ENCODE results near the gene BTNL9.
A peak's percentile ranks its signal among the peaks of the same experiment; 100 is the strongest.
"Not testable (repeated sequence)": the region's sequence is repeated elsewhere in the genome, so short reads cannot be mapped to it uniquely, and the experiment has no call there.

BTNL9 gene

DNA sequence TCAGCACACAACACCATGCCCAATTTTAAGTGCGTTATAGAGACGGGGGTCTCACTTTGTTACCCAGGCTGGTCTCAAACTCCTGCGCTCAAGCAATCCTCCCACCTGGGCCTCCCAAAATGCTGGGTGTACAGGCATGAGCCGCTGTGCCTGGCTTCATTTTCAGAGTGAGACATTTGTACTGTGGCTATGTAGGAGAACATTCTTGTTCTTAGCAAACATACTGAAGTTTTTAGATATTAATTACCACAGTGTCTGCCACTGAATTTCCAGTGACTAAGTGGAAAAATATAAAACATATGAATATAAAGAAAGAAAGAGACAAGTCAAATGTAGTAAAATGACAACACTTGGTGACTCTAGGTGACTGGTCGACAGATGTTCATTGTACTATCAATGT is 20.9 kb downstream of the BTNL9 start:
- DNase-seq (ENCODE audit: low read depth, low spot score), result no peak

DNA sequence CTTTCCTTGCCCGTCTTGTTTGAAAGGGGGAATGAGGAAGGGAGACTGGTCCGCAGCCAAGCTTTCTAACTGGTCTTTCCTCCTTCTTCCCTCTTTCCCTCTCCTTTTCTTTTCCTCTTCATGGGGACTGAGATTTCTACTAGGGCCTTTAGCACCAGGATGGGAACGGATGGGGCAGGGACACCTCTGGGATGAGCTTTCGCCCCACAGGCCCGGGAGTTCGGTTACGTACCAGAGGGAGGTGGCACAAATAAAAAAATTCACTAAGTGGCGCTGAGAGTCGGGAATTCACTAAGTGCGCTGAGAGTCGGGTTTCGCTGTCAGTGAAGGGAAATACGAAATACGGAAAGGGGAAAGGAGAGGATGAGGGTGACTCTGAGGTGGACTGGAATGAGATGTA is 21.6 kb downstream of the BTNL9 start:
- no peak for DNase-seq (ENCODE audit: low read depth, low spot score)

DNA sequence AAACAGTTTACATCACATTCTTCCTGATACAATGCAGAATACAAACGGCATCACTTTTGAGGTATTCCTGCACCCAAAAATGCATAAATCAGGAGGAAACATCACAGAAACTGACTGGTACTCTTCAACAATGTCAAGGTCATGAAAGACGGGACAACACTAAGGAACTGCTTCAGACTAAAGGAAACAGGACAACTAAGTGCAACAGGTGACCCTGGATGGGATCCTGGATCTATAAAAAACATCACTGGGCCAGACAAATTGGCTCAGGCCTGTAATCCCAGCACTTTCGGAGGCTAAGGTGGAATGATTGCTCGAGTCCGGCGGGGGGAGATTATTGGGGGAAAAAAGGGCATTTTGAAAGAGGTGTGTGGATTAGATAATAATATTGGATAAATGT is 22.6 kb downstream of the BTNL9 start:
- no peak for DNase-seq (ENCODE audit: low read depth, low spot score)

DNA sequence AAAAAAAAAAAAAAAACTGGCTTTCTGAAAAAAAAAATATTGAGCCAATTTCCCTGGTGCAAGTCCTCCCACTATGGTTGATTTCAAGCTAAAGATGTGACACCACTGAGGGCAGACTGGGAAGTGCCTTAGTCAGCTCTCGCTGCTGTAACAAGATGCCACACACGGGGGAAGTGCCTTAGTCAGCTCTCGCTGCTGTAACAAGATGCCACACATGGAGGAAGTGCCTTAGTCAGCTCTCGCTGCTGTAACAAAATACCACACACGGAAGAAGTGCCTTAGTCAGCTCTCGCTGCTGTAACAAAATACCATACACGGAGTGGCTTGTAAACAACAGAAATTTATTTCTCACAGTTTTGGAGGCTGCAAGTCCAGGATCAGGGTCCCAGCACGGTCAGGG is 23.4 kb downstream of the BTNL9 start:
- DNase-seq (ENCODE audit: low read depth, low spot score), result no peak

DNA sequence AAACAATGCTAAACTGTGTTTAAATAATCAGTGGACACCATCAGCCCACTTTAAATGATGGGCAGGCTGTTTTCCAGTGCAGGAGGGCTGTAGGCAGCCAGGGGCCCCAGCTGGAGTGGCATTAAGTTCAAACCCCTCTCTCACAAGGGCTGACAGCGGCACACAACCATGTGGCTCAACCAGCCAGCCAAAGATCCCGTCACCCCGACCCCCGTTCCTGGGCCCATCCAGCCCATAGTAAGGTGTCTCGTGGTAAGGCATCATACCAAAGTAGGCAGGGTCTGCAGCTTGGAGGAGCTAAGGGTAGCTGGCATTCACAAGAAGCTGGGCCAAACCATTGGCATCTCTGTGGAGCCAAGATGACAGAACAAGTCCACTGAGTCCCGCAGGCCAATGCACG is 24.9 kb downstream of the BTNL9 start:
- DNase-seq (ENCODE audit: low read depth, low spot score), result no peak

DNA sequence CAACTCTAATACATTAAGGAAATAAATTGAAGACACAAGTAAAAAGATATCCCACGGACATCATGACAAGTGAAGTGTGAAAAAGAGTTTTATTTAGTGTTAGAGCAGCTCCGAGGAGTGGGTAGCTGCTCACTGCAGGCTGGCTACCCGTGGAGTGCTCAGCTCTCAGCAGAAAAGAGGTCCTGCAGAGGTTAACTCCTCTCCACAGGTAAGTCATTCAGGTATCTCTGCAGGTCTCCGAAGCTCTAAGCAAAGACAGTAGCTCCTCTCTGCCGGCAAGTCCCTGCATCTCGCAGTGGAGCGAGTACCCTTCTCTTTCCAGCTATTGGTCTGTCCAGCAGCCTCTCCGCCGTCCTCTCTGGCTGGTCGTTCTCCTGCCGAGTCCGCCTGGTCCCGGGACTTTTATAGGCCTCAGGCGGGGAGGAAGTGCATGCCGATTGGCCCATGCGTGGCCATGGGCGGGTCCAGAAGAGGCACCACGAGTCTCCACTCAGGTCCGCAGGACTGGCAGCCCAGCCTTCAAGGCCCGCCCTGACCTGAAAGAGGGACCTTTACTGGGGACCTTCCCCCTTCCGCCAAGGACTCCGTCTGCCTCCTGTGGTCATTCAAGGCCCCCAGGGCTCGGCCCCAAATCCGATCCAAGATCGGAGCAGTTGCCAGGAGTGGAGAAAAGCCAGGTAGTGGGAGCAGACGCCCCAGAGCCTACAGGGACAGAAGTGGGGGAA is 29.9 kb downstream of the BTNL9 start:
- peak; percentile 23 for DNase-seq (ENCODE audit: low read depth, low spot score)

DNA sequence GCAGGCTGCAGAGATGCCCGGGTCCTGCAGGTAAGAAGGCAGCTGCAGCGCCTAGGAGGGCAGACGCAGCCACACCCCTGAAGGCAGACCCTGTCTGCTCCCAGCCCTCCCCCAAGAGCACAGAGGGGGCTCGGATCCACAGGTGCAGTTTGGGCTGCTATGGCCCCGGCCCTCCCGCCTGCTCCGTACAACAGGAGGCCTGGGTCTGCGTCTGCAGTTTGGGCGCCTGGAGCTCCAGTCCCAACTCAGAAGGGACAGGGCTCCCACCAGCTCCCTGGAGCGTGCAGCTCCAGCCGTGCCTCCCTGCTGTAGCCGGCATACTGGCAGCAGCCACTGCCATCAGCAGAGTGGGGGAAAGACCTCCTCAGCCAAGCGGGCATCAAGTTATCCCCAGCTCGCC is 30.5 kb downstream of the BTNL9 start:
- no peak for DNase-seq (ENCODE audit: low read depth, low spot score)

DNA sequence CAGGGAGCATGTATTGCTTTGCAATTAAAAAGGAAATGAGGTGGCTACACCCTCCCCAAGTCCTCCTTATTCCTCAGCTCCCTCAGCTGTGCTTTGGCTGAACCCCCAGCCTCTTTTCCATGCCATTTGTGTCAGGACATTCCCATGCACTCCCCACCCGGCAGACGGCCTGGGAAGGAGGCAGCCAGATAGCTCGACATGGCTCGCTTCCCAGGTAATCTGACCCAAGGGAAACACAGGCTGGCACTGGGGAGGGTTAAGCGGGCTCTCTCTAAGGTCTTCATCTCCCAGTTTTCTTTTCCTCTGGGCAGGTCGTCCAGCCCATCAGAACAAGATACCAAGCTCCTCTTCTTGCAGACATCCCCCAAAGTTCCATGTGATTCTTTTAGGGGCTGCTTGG is 31.2 kb downstream of the BTNL9 start:
- no peak for DNase-seq (ENCODE audit: low read depth, low spot score)

DNA sequence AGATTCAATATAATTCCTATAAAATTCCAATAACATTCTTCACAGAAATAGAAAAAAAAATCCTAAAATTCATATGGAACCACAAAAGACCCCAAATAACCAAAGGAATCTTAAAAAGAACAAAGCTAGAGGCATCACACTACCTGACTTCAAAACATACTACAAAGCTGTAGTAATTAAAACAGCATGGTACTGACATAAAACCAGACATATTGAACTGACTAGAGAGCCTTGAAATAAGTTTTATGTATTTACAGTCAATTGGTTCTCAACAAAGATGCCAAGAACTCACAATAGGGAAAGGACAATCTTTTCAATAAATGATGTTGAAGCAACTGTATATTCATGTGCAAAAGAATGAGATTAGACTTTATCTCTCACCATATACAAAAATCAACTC is 36.9 kb downstream of the BTNL9 start:
- no peak for DNase-seq (ENCODE audit: low read depth, low spot score)

DNA sequence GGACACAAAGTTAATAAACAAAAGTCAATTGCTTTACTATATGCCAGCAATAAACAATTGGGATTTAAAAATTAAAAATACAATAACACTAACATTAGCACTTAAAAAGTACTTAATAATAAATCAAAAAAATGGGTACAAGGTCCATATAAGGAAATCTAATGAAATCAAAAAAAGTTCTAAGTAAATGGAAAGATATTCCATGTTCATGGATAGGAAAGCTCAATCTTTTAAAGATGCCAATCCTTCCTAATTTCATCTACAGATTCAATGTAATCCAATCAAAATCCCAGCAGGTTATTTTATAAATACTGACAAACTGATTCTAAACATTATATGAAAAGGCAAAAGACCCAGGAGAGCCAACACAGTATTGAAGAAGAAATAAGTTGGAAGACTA is 41.9 kb downstream of the BTNL9 start:
- no peak for DNase-seq (ENCODE audit: low read depth, low spot score)

DNA sequence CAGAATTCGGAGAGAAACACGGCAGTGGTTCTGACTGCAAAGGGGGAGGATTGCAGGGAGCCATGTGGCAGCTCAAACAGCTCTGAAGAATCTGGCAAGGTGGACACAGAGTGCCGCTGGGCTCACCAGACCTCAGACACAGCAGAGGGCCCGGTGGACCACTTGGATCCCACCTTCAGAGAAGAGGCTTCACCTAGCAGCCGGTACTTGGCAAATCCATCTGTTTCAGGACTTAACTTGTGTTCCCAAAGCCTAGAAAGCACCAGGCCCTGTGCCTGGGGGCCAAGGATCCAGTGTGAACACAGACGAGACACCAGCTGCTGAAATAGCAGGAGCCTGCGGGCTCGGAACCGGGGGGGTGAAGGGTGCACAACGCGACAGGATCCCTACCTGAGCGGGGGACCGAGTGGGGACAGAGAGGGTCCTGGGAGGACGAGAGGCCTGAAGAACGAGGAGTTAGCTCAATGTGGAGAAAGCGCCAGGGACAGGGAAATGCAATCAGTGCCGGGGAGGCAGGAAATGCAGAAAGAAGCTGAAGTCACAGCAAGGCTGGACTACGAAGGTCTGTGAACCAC is 44.6 kb downstream of the BTNL9 start:
- no peak for DNase-seq (ENCODE audit: low read depth, low spot score)

DNA sequence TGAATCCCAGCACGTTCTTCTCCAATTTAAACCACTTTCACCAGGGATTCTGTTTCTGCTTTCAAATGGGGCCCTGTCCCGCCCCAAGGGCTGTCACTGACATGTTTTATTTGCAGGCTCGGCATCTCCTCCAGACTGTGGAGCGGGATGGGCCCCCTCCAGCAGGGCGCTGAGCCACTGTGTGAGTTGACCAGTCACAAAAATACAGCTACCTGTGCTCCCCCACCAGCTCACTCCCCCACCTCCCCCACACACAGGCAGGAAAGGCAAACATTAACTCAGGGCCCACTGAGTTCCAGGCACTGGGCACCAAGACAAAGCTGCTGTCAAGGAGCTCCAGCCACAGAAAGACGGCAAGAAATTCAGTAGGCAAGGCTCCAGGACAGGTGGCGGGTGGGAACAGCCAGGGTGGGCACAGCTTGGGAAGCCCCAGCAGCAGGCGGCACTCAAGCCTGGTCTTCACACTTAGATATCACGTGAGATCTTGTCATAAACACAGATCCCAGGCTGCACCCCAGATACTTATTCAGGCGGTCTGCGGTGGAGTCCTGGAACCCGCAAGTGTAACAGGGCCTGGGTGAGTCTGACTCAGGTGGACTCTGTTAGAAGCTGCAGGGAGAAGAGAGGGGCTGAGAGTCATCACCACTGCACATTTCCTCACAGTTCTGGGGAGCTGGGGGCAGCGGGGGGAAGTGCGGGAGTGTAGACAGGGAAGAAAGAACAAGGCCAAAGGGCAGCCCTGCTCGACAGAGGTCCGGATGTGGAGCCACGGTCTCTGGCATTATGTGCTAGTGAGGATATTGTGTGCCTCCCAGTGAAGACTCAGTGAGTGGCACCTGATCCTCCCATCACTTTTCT is 46.2 kb downstream of the BTNL9 start:
- no peak for DNase-seq (ENCODE audit: low read depth, low spot score)

DNA sequence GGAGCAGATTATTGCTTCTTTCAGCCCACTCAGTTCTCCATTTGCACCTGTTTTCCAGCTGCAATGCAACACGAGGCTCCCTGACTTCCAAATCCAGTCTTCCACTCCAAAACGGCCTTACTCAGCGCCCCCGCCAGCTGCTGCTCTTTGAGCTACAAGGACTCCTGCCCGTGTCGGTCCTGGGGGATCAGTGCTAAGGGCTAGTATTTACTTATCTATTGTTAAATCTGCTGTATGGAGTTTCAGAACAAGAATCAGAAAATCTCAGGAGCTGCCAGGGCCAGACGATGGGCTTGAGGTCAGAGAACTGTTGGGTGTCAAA is 46.8 kb downstream of the BTNL9 start:
- no peak for DNase-seq (ENCODE audit: low read depth, low spot score)

DNA sequence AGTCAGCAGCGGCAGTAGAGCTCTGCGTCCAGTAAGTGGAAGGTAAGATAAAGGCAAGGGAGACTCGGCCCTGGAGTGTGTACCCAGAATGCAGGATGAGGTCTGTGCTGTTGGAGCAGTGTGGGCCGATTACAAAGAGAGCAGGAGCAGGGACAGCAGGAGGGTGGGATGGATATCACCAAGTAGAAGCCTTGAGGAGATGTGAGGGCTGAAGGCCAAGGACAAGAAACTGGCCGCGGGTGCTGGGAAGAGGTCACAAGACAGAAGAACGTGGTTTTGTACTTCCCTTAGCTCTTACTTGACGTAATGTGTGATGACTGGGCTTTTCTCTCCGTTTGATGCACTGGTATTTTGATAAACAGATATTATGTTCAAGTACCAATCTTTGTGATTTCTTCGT is 47.2 kb downstream of the BTNL9 start:
- no peak for DNase-seq (ENCODE audit: low read depth, low spot score)

DNA sequence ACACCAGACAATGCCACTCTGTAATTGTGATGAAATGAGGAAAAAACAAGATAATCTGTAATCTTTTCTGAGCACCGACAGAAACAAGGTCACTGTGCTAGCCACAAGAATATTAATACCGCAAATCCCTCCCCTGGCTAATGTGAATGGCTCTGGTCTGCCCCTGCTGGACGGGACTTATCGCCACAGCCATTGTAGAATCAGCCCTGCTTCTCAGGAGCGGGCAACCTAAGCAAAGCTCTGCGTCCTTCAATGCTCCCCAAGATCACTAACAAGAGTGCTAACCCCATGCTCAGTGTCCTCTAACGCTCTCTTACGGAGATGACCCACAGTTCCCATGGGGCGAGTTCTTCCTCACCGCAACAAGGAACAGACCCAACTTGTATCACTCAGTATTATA is 48.2 kb downstream of the BTNL9 start:
- DNase-seq (ENCODE audit: low read depth, low spot score), result no peak

DNA sequence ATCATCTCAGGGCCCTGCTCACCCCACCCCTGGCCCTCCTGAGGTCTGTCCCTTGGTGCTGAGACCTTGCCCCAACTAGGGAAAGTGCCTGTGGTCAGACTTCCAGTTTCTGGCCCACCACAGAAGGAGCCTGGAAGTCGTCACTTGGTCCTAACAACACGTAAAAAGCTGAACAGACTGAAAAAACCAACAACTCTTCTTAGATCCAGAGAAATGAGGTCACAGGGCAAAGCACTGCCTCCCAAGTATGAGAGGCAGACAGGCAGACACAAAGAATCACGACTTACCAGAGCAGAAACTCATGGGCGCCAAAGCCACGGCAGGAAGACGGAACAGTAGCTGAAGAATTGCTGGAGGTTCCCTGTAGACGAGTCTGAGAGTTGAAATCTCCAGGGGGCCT is 52.4 kb downstream of the BTNL9 start:
- DNase-seq (ENCODE audit: low read depth, low spot score), result no peak

DNA sequence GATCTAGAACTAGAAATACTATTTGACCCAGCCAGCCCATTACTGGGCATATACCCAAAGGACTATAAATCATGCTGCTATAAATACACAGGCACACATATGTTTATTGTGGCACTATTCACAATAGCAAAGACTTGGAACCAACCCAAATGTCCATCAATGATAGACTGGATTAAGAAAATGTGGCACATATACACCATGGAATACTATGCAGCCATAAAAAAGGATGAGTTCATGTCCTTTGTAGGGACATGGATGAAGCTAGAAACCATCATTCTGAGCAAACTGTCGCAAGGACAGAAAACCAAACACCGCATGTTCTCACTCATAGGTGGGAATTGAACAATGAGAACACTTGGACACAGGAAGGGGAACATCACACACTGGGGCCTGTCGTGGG is 55.1 kb downstream of the BTNL9 start:
- DNase-seq (ENCODE audit: low read depth, low spot score), result not testable (repeated sequence)

DNA sequence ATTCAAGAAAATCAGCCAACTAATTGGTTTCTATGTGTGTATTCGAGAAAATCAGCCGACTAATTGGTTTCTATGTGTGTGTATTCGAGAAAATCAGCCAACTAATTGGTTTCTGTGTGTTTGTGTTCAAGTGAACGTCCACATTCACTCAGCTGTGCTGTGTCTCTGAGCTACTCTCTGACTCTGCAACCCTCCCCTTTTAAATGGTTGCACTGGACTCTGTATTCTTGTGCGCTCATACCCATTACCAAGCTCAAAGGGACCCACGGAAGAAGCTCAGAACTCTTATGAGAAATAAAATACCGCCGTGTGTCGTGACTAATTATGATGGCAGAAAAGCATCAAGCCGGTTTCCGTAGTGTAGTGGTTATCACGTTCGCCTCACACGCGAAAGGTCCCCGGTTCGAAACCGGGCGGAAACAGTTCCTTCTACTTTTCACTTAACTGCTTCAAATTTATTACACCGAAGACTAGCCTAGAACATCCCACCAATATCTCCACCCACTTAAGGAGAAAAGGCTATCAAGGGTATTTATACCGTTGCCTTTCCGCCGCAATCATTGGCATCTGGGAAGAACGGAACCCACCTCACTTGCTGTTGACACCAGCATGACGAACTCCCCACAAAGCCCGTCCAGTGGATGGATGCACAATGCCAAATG is 56.8 kb downstream of the BTNL9 start:
- DNase-seq (ENCODE audit: low read depth, low spot score), result not testable (repeated sequence)

DNA sequence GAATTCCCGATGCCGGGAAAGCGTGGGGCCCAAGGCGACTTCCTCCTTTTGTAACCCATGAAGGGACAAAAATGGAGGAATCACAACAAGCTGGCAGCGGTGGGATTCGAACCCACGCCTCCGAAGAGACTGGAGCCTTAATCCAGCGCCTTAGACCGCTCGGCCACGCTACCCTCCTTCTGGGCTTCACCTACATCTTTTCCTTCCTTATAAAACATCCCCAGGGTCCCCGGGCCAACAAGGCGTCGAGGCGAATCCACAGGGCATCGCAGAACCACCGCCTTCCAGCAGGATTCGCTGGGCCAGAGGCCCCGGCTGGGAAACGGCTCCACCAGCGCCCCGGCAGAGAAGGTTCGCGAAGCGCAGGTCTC is 57.3 kb downstream of the BTNL9 start:
- not testable (repeated sequence) for DNase-seq (ENCODE audit: low read depth, low spot score)

DNA sequence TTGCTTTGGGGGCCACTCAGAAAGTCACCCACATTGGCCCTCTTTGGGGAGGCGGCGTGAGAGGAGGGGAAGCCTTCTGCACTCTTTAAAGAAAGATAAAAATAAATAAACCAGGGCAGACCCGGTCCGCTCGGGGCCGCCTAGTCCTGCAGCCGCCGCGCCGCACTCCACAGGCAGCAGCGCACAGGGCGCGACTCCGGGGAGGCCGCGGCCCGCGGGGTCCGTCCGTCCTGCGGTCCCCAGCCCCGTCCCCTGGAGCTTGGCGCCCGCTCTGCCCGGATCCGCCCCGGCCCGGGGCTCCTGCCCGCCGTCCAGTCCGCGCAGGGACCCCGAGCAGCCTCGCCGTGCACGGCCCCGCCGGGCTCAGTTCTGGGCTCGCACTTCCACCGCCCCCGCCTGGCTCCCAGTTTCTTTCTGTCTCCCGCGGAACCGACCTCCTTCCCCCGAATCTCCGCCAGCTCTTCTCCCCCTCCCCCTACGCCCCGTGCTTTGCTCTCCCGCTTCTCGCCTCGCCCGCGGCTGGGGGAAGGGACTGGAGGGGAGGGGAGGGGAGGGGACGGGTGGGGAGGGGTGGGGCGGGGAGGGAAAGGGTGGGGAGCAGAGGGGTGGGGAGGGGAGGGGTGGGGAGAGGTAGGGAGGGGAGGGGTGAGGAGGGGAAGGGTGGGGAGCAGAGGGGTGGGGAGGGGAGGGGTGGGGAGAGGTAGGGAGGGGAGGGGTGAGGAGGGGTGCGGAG is 57.9 kb downstream of the BTNL9 start:
- DNase-seq (ENCODE audit: low read depth, low spot score), result not testable (repeated sequence)

DNA sequence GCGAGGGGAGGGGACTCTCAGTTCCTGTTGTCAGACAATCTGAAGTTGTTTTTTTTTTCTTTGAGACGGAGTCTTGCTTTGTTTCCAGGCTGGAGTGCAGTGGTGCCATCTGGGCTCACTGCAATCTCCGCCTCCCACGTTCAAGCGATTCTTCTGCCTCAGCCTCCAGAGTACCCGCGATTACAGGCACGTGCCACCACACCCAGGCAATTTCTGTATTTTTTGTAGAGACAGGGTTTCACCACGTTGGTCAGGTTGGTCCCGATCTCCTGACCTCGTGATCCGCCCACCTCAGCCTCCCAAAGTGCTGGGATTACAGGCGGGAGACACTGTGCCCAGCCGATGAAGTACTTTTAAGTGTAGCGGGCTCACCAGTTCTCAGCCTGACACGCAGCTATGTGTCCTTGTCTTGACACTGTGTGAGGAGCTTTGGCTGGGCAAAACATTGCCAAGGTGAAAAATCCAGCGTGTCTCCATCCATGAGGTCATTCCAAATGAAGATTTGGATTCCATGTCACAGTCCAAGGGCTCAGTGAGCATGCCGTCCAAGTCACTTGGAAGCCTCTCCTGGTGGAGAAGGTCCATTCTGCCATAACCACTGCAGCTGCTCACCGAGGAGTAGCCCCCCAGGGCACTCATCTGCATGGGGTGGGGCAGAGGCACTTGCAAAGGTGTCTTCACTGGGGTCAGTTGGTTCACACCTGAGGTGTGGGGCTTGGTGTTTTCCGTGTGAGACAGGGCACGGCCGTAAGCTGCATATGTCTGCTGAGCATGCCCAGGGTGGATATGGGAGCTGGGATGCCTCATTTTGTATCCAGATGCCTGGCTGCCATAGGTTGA is 58.9 kb downstream of the BTNL9 start:
- DNase-seq (ENCODE audit: low read depth, low spot score), result peak; percentile 28
